ENCODE results near the gene CAMK4. TPM values are rescaled to one million over a fixed set of nuclear protein-coding genes. Genes with fewer than 3 reads are reported as not detected.

The CAMK4 gene
- total RNA-seq, 4 donors from 2014 or later = 0.49 to 4.1 (median 0.94) TPM

DNA sequence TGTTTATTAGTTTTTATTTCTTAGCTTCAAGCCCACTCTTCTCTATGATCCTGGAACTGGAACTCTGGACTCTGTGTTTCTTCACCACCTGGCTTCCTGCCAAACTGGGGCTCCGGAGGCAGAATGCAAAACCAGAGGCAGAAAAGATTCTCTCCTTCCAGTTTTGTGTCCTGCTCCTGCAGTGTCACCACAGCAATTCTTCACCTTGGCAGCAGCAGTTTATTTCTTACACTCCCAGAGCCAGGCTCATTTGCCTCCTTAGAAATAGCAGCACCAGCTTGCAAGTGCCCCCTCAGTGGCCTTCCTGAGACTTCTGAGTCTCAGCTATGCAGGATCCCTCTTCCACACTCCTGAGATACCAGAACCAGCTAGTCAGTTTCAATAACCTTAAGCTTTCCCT is 26.7 kb upstream of the CAMK4 start:
- no peak overlapping the region for H3K4me3 ChIP-seq (ENCODE audit: low read depth, poor library complexity, severe bottlenecking)
- TF ChIP-seq, protein P1, sequence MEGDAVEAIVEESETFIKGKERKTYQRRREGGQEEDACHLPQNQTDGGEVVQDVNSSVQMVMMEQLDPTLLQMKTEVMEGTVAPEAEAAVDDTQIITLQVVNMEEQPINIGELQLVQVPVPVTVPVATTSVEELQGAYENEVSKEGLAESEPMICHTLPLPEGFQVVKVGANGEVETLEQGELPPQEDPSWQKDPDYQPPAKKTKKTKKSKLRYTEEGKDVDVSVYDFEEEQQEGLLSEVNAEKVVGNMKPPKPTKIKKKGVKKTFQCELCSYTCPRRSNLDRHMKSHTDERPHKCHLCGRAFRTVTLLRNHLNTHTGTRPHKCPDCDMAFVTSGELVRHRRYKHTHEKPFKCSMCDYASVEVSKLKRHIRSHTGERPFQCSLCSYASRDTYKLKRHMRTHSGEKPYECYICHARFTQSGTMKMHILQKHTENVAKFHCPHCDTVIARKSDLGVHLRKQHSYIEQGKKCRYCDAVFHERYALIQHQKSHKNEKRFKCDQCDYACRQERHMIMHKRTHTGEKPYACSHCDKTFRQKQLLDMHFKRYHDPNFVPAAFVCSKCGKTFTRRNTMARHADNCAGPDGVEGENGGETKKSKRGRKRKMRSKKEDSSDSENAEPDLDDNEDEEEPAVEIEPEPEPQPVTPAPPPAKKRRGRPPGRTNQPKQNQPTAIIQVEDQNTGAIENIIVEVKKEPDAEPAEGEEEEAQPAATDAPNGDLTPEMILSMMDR (IDR thresholded peaks at IDR 0.05) = no peak
- no peak for TF ChIP-seq POLR2A (IDR thresholded peaks at IDR 0.05)
- WGBS, 2 donors = 3 to 15% methylated on average over 1 of the region's 1 CpG
- DNase-seq (ENCODE audit: low spot score in 2 of 2) = no peak
- intact Hi-C loops (cut with DNase I; ENCODE audit: low total_unique reads) = no loop called here

DNA sequence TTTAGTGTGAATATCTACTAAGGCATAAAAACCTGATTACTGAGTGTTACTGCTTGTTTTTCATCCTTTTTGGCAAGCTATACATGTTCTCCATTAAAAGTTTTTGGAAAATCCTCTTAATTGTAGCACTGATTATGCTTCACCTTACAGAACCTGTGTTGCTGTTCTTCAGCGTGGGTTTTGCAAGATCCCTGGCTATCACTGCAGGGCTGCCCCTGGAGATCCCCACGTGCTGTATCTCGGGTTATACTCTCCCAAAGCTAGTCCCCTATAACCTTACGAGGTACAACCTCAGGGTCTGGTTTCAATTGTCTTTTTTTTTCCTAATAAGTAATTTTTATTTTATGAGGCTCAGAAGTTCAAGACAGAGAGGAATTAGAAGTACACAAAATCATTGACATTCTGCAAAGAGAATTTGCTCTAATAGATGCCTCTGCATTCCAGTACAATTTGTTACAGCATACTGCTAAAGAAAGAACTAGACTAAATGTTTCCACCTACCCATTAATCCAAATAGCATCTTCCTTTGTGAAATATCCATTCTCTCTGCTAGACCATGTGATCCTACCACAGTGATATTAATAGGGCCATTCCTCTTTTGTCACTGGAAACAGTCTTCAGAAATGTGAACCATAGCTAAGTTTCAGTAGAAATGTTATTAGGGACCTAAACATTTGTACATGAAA is 25.8 kb upstream of the CAMK4 start:
- H3K4me3 ChIP-seq (ENCODE audit: low read depth, poor library complexity, severe bottlenecking) = no peak overlapping the region
- TF ChIP-seq, protein P1 (IDR thresholded peaks at IDR 0.05) = no peak
- no peak for TF ChIP-seq POLR2A (IDR thresholded peaks at IDR 0.05)
- intact Hi-C loops (cut with DNase I; ENCODE audit: low total_unique reads) = no loop called here
- WGBS, 2 donors = 58 to 68% methylated on average over 4 of the region's 4 CpGs
- DNase-seq (ENCODE audit: low spot score in 2 of 2) = no peak

DNA sequence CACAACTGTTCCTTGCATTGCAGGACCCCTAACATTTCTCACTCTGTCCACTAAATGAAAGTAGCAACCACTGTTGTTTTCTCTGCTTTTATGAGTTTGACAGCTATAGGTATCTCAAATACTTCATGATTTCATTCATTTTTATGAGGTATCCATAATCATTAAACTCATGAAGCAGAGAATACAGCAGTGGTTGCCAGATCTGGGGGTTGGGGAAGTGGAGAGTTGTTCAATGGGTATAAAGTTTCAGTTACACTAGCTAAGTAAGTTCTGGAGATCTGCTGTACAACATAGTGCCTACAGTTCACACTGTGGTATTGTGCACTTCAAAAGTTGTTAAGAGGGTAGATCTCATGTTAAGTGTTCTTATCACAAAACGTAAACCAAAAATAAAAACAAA is 23.4 kb upstream of the CAMK4 start:
- 89 to 95% methylated on average over 1 of the region's 1 CpG for WGBS, 2 donors
- no peak overlapping the region for H3K4me3 ChIP-seq (ENCODE audit: low read depth, poor library complexity, severe bottlenecking)
- TF ChIP-seq, protein P1 (IDR thresholded peaks at IDR 0.05) = no peak
- TF ChIP-seq POLR2A (IDR thresholded peaks at IDR 0.05) = no peak
- intact Hi-C loops (cut with DNase I; ENCODE audit: low total_unique reads) = no loop called here
- no peak for DNase-seq (ENCODE audit: low spot score in 2 of 2)

DNA sequence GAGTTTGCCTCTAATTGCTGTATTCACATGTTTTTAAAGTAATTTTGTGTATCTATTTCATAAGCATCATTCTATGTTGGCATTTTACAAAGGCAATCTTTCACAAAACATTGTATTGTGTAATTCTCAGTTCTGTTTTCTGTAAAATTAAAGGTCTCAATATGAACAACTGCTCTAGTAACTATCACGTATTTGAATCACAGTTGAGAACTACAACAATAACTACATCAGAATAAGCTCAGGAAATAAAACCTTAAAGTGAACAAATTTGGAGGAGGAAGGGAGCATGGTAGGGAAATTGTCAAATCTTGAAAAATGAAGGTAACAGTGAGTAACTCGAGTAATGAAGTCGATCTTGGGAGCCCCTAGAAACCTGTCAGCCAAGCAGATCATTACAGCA is 22.5 kb upstream of the CAMK4 start:
- no peak for TF ChIP-seq POLR2A (IDR thresholded peaks at IDR 0.05)
- TF ChIP-seq, protein P1 (IDR thresholded peaks at IDR 0.05) = no peak
- H3K4me3 ChIP-seq (ENCODE audit: low read depth, poor library complexity, severe bottlenecking) = no peak overlapping the region
- intact Hi-C loops (cut with DNase I; ENCODE audit: low total_unique reads) = no loop called here
- DNase-seq (ENCODE audit: low spot score in 2 of 2) = no peak
- 70 to 75% methylated on average over 3 of the region's 3 CpGs for WGBS, 2 donors

DNA sequence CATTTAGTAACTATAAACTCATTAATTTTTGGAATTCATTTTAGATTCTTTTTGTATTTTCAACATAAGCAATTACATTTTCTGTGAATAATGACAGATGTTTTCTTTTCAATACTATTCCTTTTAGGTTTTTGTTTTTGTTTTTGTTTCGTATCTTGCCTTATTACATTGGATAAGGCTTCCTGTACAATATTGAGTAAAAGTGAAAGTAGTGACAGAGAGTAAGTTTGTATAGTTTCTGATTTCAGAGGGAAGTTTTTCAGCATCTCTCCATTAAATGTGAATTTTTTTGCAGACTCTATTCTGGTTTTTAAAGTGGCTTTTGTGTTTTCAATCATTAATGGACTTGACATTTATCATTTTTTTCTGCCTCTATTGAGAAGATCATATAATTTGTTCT is 12.8 kb upstream of the CAMK4 start:
- DNase-seq (ENCODE audit: low spot score in 2 of 2) = no peak
- no peak for TF ChIP-seq POLR2A (IDR thresholded peaks at IDR 0.05)
- TF ChIP-seq, protein P1 (IDR thresholded peaks at IDR 0.05) = no peak
- intact Hi-C loops (cut with DNase I; ENCODE audit: low total_unique reads) = no loop called here
- WGBS, 2 donors = 46 to 47% methylated on average over 1 of the region's 1 CpG
- H3K4me3 ChIP-seq (ENCODE audit: low read depth, poor library complexity, severe bottlenecking) = no peak overlapping the region
